ENCODE measurements around the gene GLOD4.
"Not testable (repeated sequence)": the region's sequence is repeated elsewhere in the genome, so short reads cannot be mapped to it uniquely, and the experiment has no call there.

GLOD4 gene, protein sequence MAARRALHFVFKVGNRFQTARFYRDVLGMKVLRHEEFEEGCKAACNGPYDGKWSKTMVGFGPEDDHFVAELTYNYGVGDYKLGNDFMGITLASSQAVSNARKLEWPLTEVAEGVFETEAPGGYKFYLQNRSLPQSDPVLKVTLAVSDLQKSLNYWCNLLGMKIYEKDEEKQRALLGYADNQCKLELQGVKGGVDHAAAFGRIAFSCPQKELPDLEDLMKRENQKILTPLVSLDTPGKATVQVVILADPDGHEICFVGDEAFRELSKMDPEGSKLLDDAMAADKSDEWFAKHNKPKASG

DNA sequence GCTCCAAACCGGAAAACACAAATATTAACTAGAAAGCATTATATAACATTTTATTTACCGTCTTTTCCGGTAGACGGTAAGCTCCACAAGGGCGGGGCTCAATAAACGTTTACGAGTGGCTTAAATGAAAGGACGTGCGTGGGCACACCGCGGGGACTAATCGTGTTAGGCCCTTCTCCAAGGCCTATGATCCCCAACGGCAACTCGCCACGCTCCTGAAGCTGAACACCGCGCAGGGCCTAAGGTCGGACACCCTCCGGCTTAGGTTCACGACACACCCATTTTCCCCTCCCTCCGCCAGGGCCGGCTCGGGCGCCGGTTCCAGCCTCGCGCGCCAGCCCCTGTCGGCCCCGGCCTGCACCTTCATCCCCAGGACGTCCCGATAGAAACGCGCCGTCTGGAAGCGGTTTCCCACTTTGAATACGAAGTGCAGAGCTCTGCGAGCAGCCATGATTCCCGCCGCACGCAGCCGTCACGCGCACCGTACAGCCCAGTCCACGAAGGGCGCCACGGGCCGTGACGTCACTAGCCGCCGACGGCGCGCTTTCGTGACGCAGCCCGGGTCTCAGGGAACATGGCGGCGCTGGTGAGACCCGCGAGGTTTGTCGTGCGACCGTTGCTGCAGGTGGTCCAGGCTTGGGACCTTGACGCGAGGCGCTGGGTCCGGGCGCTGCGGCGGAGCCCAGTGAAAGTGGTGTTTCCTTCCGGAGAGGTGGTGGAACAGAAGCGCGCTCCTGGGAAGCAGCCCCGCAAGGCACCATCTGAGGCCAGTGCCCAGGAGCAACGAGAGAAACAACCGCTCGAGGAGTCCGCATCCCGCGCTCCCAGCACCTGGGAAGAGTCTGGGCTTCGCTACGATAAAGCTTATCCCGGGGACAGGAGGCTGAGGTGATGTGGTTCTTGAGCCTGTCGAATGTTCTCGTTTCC, at the start of gene GLOD4, which contains the start of gene MRM3:
Gene GLOD4, minus strand, starts transcription at position 476 of the 927 bp plus-strand sequence. Its CDS starts 25 bp downstream, at position 451.
Gene MRM3, plus strand, starts transcription at position 549 of the 927 bp plus-strand sequence. Its CDS starts 26 bp downstream, at position 575.
- peak; percentile 93 to 95 for DNase-seq (ENCODE audit: low read depth in 1 of 2, low spot score in 1 of 2)

DNA sequence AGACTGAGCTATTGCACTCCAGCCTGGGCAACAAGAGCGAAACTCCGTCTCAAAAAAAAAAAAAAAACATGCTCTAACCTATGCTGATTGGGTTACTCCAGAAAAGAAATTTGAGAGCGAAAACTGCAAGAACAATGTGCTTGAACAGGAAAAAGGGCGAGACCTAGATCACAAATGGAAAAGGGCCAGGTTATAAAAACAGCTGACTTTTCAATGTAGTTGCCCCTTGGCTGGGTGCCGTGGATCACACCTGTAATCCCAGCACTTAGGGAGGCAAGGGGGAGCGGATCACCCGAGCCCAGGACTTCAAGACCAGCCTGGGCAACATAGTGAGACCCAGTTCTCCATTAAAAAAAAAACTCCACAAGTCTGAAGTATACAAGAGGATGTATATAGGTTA, 48.9 kb upstream of the GLOD4 start:
- no peak for DNase-seq (ENCODE audit: low read depth in 1 of 2, low spot score in 1 of 2)

DNA sequence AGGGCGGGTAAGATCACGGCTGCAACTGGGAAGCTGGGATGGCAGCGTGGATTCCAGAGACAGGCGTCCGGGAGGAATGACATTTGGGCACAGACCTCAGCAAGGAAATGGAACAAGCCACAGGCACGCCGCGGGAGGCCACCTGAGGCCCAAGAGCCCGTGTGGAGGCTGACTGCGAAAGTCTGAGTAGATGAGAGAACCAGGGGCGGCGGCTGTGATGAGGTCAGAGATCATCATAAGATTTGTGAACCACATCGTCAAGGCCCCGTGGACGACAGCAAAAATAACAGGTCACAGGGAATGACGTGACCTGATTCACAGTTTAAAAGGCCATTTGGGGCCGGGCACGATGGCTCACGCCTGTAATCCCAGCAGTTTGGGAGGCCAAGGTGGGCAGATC, 48.3 kb upstream of the GLOD4 start:
- no peak for DNase-seq (ENCODE audit: low read depth in 1 of 2, low spot score in 1 of 2)

DNA sequence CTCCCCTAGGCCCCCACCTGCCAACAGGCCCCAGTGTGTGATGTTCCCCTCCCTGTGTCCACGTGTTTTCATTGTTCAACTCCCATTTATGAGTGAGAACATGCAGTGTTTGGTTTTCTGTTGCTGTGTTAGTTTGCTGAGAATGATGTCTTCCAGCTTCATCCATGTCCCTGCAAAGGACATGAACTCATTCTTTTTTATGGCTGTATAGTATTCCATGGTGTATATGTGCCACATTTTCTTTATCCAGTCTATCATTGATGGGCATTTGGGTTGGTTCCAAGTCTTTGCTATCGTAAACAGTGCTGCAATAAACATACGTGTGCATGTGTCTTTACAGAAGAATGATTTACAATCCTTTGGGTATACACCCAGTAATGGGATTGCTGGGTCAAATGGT, 47.5 kb upstream of the GLOD4 start:
- DNase-seq (ENCODE audit: low read depth in 1 of 2, low spot score in 1 of 2) = not testable (repeated sequence)

- DNase-seq (ENCODE audit: low read depth in 1 of 2, low spot score in 1 of 2) = no peak
Measured at GRCh38 chr17:828761-829160, 46.7 kb upstream of the GLOD4 start.

DNA sequence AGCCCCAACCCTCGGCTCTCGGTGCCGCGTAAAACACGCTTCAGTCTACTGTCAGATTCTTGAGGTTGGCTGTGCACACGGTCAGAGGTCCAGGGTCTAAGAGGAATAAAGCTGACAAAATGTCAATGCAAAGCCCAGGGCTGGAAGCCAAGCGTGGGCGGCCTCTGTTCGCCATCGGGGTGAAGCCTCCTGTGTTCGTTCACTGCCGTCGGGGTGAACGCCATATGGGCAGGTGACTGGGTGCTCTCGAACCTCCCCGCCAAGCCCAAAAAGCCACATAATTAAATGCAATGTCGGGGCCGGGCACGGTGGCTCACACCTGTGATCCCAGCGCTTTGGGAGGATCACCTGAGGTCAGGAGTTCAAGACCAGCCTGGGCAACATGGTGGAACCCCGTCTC, 44.7 kb upstream of the GLOD4 start:
- no peak for DNase-seq (ENCODE audit: low read depth in 1 of 2, low spot score in 1 of 2)

DNA sequence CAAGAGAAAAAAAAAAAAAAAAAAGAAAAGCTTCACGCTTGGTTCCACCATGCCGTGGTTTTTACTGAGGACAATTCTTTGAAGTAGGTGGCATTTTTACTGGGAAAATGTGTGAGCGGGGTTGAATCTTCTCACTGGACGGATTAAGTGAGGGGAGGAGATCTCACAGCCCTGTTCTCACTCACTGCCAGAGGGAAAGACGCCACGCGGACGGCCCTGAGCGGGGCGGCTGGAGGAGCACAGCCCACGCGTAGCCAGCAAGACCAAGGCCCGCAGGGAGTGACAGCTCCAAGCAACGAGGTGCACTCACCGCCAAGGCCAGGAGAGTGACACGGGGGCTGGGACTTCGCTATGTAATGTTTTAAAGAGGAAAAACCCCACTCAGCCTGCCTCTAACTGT, 43.1 kb upstream of the GLOD4 start:
- no peak for DNase-seq (ENCODE audit: low read depth in 1 of 2, low spot score in 1 of 2)

- DNase-seq (ENCODE audit: low read depth in 1 of 2, low spot score in 1 of 2) = no peak
Measured at GRCh38 chr17:824378-824777, 42.3 kb upstream of the GLOD4 start.

DNA sequence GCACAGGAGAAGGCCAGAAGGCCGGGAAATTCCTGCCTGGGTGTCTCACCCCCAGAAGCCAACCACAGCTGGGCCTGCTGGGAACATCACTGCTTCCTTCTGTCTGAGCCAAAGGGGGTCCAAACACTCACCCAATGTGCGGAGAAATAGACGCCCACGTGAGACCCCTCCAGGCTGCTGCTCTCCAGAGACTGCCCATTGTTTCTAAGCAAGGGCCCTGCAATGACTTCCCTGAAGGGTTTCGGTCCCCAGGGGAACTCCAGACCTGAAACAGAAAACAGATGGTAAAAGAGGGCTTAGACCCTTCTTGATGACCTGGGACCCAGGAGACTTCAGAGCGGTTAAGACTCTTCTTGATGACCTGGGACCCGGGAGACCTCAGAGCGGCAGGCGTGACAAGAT, 41.4 kb upstream of the GLOD4 start:
- no peak for DNase-seq (ENCODE audit: low read depth in 1 of 2, low spot score in 1 of 2)

- no peak for DNase-seq (ENCODE audit: low read depth in 1 of 2, low spot score in 1 of 2)
Measured at GRCh38 chr17:819251-819650, 37.2 kb upstream of the GLOD4 start.

DNA sequence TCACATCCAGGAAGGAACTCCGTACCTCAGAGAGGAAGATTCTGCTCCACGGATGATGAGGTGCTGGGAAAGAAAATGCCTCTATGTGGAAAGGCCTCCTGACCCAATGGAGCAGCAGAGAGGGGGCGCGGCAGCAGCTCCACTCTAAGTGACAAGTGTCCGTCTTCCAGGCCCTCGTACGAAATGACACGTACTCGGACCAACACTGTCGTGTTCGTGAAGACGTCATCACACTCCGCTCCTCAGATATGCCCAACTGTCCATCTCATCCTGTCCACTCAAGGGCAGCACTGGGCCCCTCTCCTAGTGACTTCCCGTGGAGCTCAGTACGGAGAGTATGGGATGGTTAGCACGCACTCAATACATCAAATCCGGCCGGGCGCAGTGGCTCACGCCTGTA, 32.3 kb upstream of the GLOD4 start:
- no peak for DNase-seq (ENCODE audit: low read depth in 1 of 2, low spot score in 1 of 2)

GRCh38 chr17:812638-813204, 30.6 kb upstream of the GLOD4 start:
- no peak for DNase-seq (ENCODE audit: low read depth in 1 of 2, low spot score in 1 of 2)

DNA sequence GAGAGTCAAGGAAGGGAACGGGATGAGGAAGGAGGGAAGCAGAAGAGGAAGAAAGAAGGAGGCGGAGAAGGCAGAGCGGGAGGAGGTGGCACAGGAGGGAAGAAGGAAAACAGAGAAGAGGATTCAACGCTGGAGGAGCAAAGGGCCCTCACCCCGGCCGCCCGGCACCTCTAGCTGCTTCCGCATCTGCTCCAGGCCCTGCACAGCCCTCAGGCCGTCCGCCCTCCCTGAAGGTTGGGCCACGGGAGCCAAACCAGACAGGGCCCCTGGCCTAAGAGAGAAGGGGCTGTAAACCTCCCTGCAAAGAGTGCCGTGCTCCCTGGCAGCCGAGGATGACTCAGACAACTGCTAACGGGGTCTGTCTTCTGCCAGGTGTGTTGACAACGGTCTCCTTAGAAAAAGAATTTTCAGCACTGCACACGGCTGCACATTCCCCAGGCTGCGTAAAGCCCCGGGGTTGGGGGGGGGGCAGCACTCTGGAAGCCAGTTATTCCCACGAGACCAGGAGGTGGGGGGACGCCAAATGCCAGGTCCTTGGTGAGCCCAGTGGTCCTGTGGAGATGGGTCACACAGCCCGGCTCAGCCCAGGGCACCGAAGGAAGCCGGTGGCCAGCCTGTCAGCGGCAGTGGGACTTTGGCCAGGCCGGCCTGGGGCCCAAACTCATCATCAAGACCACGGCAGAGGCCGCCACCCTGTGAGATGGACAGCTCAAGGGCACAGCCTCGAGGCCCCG, 29.1 kb upstream of the GLOD4 start:
- no peak for DNase-seq (ENCODE audit: low read depth in 1 of 2, low spot score in 1 of 2)

- DNase-seq (ENCODE audit: low read depth in 1 of 2, low spot score in 1 of 2) = no peak
Measured at GRCh38 chr17:807523-808294, 25.6 kb upstream of the GLOD4 start.

DNA sequence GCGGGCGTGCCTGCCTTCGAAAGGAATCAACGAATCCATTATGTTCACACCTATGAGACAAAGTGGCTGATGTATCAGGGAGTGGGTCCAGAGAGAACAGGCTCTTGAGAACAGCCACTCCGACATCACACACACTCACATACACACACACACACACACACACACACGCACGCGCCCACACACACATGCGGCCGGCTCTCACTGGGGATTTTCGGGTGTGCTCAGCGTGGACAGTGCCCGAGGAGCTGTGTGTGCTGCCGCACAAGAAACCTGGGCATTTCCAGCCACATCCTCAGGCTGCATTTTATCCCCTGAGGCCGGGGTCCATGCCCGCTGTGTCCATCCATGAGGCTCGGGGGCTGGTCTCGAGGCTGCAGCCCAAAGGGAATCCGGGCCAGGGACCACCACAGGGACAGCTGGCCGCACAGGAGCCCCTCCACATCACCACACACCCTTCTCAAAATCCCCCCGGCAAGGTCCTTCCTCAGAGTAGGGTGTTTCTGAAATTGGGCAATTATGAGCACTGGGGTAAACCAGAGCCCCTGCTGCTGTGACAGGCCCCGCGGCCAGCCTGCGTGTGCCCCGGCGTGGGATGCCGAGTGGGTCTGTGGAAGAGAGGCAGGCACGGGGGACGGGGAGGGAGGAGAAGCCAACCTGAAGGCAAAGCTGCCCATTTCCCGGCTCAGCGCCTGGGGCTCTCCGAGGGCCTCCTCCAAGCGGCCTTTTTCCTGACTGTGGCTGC, 24.9 kb upstream of the GLOD4 start:
- DNase-seq (ENCODE audit: low read depth in 1 of 2, low spot score in 1 of 2) = no peak

DNA sequence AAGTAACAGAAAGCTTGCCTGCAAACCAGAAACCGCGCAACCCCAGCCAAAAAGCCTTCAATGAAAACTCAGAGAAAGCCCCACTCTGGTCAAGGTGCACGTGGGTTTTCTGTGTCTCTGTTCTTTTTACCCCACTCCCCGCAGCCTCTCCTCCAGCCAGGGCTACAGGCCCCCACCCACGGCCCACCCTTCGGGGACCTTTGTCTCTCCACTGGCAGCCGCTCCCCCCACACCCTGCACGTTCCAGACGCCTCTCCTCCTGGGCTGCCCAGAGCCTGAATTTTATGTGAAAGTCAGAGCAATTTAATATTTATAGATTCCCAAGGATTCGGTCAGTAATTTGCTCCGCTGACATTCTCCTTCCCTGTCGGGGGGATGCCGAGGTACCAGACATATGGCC, 24.3 kb upstream of the GLOD4 start:
- no peak for DNase-seq (ENCODE audit: low read depth in 1 of 2, low spot score in 1 of 2)

GRCh38 chr17:805886-806285, 23.8 kb upstream of the GLOD4 start:
- DNase-seq (ENCODE audit: low read depth in 1 of 2, low spot score in 1 of 2) = not testable (repeated sequence)

DNA sequence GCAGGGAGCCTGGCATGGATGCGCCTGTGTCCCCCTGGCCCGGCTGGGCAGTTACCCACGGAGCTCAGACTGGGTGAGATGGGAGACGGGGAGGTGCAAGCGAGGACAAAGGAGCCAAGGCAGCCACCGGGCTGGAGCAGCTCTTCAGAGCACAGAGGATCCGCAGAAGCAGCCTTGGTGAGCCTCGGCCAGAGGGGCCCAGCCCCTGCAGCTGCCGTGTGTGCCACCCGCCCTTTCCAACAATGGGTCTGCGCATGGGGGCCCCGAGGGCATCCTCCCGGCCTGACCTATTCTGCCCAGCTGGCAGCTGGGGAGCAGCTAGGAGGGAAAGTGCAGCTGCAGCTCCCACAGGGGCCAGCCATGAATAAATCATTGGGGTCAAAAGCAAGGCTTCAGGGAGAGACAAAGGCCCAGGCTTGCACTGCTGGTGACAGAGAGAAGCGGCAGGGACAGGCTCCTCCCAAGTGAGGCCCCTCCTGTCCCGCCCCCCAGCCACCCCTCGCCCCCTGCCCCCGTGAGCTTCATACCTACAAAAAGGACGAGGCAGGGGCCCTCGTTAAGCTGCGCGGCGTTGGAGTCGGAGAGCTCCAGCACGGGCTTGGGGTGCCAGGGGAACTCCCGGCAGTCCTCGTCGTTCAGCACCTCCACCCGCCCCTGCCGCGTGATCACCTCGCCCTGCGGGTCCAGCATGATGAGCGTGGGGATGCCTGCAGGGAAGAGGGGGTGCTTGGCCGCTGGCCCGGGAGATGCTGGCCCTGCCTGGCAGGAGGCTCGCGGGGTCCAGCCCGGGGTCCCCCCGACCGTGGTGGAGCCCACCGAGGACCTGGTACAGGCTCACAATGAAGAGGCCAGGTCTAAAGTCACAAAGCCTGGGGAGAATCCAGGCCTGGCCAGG, 22.7 kb upstream of the GLOD4 start:
- DNase-seq (ENCODE audit: low read depth in 1 of 2, low spot score in 1 of 2) = no peak
